Measurements from ENCODE around the gene SGTA.

DNA sequence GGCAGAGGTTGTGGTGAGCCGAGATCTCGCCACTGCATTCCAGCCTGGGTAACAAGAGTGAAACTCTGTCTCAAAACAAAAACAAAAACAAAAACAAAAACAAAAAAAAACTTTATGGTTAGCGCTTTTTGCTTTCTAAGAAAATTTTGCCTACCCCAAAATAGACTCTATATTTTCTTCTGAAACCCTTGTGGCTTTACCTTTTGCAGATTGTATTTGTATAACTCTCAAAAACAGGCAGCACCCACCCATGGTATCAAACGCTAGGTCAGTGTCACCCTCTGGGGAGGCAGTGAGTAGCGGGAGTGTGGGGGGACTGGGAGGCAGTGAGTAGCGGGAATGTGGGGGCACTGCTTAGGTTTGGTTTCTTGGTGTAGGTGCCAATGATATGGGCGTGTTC, 35.7 kb downstream of the SGTA start:
- no peak for TF ChIP-seq ZNF350 (tag by site-specific recombination; IDR thresholded peaks at IDR 0.05)
- TF ChIP-seq, protein P1, sequence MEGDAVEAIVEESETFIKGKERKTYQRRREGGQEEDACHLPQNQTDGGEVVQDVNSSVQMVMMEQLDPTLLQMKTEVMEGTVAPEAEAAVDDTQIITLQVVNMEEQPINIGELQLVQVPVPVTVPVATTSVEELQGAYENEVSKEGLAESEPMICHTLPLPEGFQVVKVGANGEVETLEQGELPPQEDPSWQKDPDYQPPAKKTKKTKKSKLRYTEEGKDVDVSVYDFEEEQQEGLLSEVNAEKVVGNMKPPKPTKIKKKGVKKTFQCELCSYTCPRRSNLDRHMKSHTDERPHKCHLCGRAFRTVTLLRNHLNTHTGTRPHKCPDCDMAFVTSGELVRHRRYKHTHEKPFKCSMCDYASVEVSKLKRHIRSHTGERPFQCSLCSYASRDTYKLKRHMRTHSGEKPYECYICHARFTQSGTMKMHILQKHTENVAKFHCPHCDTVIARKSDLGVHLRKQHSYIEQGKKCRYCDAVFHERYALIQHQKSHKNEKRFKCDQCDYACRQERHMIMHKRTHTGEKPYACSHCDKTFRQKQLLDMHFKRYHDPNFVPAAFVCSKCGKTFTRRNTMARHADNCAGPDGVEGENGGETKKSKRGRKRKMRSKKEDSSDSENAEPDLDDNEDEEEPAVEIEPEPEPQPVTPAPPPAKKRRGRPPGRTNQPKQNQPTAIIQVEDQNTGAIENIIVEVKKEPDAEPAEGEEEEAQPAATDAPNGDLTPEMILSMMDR (tag by site-specific recombination; IDR thresholded peaks at IDR 0.05), result no peak
- TF ChIP-seq ZNF23 (tag by site-specific recombination; IDR thresholded peaks at IDR 0.05; ENCODE audit: borderline replicate concordance), result no peak
- no peak for TF ChIP-seq ZNF596 (tag by site-specific recombination; IDR thresholded peaks at IDR 0.05)
- no peak for TF ChIP-seq ZNF777 (tag by site-specific recombination; IDR thresholded peaks at IDR 0.05; ENCODE audit: borderline replicate concordance)
- no peak for TF ChIP-seq TCF7L2 (IDR thresholded peaks at IDR 0.05; ENCODE audit: borderline replicate concordance, low read depth, low read length)
- TF ChIP-seq ZNF114 (tag by site-specific recombination; IDR thresholded peaks at IDR 0.05), result no peak
- no peak for TF ChIP-seq KLF10 (tag by site-specific recombination; IDR thresholded peaks at IDR 0.05)
- no peak for TF ChIP-seq ZNF585B (tag by site-specific recombination; IDR thresholded peaks at IDR 0.05)
- TF ChIP-seq ZNF510 (tag by site-specific recombination; IDR thresholded peaks at IDR 0.05; ENCODE audit: insufficient replicate concordance), result no peak
- no peak for TF ChIP-seq GLI2 (tag by site-specific recombination; IDR thresholded peaks at IDR 0.05; ENCODE audit: borderline replicate concordance, low read depth)
- no peak for TF ChIP-seq ZNF26 (tag by site-specific recombination; IDR thresholded peaks at IDR 0.05)
